ENCODE results near the gene MAPK12. TPM values are rescaled to one million over a fixed set of nuclear protein-coding genes. Genes with fewer than 3 reads are reported as not detected.

The MAPK12 gene
- total RNA-seq, 1 experiment from 2014 or later, result 74.6 TPM

- no peak for DNase-seq (ENCODE audit: low read depth, low spot score)
- ATAC-seq, result no peak
- in situ Hi-C loops (cut with HindIII; ENCODE audit: low pct_unique_long_range_greater_than_20kb, low sequenced_read_pairs), result no loop called here
- CTCF ChIA-PET, result interaction anchor here (0.6 kb wide), 1 partner anchor 169 kb away, joined by 5 read pairs; no protein-coding TSS in a partner anchor
- TF ChIP-seq REST (IDR thresholded peaks at IDR 0.05; ENCODE audit: insufficient read depth in 1 of 2, low read depth in 2 of 2, low read length in 1 of 2), result no peak
- no peak for TF ChIP-seq SIN3A (IDR thresholded peaks at IDR 0.05; ENCODE audit: borderline replicate concordance, insufficient read depth, low read depth, low read length)
- no peak for TF ChIP-seq CTCF (IDR thresholded peaks at IDR 0.05)
- TF ChIP-seq POLR2AphosphoS5 (IDR thresholded peaks at IDR 0.05; ENCODE audit: low read depth, low read length), result no peak
- POLR2A ChIA-PET, result no interaction called here
- no TSS peak for BruUV-seq (replicated peaks)
- no peaks in the 10 kb centered on the region for H3K4me1 ChIP-seq (ENCODE audit: control insufficient read depth, insufficient read depth, low read length)
- intact Hi-C loops (cut with micrococcal nuclease; ENCODE audit: unreplicated experiment), result no loop called here
- H3K27ac ChIP-seq (ENCODE audit: low read length), result no peak overlapping the region
- no peaks in the 10 kb centered on the region for H3K9me3 ChIP-seq (ENCODE audit: control insufficient read depth, insufficient read depth, low read depth, low read length)
- no peaks in the 10 kb centered on the region for H3K36me3 ChIP-seq (ENCODE audit: control insufficient read depth, insufficient read depth, low read length)
- H3K4me3 ChIP-seq (ENCODE audit: low read depth in 2 of 2, low read length in 2 of 2), result no peak overlapping the region
- H3K27me3 ChIP-seq (ENCODE audit: control insufficient read depth, insufficient read depth, low read length), result no peaks in the 10 kb centered on the region
Measured at GRCh38 chr22:50211147-50211546, 50.3 kb downstream of the MAPK12 start.

GRCh38 chr22:50210378-50211139 is 50.9 kb downstream of the MAPK12 start:
- TF ChIP-seq TCF7L2 (IDR thresholded peaks at IDR 0.05; ENCODE audit: low read depth, low read length) (no peak), CTCF (IDR thresholded peaks at IDR 0.05) (no peak), POLR2AphosphoS5 (IDR thresholded peaks at IDR 0.05; ENCODE audit: low read depth, low read length) (no peak), REST (IDR thresholded peaks at IDR 0.05; ENCODE audit: insufficient read depth in 1 of 2, low read depth in 2 of 2, low read length in 1 of 2) (no peak), SIN3A (IDR thresholded peaks at IDR 0.05; ENCODE audit: borderline replicate concordance, insufficient read depth, low read depth, low read length) (no peak)
- Histone ChIP-seq H3K9me3 (ENCODE audit: control insufficient read depth, insufficient read depth, low read depth, low read length) (no peaks in the 10 kb centered on the region), H3K27ac (ENCODE audit: low read length) (no peak overlapping the region), H3K4me3 (ENCODE audit: low read depth in 2 of 2, low read length in 2 of 2) (no peak overlapping the region), H3K4me1 (ENCODE audit: control insufficient read depth, insufficient read depth, low read length) (no peaks in the 10 kb centered on the region), H3K36me3 (ENCODE audit: control insufficient read depth, insufficient read depth, low read length) (no peaks in the 10 kb centered on the region), H3K27me3 (ENCODE audit: control insufficient read depth, insufficient read depth, low read length) (no peaks in the 10 kb centered on the region)
- intact Hi-C loops (cut with micrococcal nuclease; ENCODE audit: unreplicated experiment) (no loop called here), in situ Hi-C loops (cut with HindIII; ENCODE audit: low pct_unique_long_range_greater_than_20kb, low sequenced_read_pairs) (no loop called here)
- ATAC-seq, result no peak
- ChIA-PET CTCF (interaction anchor here (0.6 kb wide), 1 partner anchor 170 kb away, joined by 5 read pairs; no protein-coding TSS in a partner anchor), POLR2A (no interaction called here)
- BruUV-seq (replicated peaks), result no TSS peak
- DNase-seq (ENCODE audit: low read depth, low spot score), result no peak
